ENCODE results near the gene COG7. TPM values are rescaled to one million over a fixed set of nuclear protein-coding genes. Genes with fewer than 3 reads are reported as not detected.
"Not testable (repeated sequence)": the region's sequence is repeated elsewhere in the genome, so short reads cannot be mapped to it uniquely, and the experiment has no call there.

The COG7 gene
- total RNA-seq, 4 donors from 2014 or later: 37.1 to 121 (median 54.6) TPM

GRCh38 chr16:23406024-23406423, 47.0 kb downstream of the COG7 start:
- no peak for TF ChIP-seq POLR2AphosphoS5 (IDR thresholded peaks at IDR 0.05)
- no peak for TF ChIP-seq CTCF (IDR thresholded peaks at IDR 0.05)
- TF ChIP-seq EP300 (IDR thresholded peaks at IDR 0.05; ENCODE audit: low read depth): no peak
- TF ChIP-seq POLR2A (IDR thresholded peaks at IDR 0.05): no peak
- DNase-seq: no peak
- Histone ChIP-seq H3K27ac (no peak overlapping the region), H3K36me3 (peaks cover 0 to 33% (median 14%) of the 10 kb centered on the region in 4 donors), H3K4me3 (no peak overlapping the region), H3K27me3 (no peaks in the 10 kb centered on the region), H3K4me1 (peaks cover 0 to 27% (median 10%) of the 10 kb centered on the region in 4 donors), H3K9me3 (no peaks in the 10 kb centered on the region)
- in situ Hi-C loops (cut with MboI; ENCODE audit: low pct_ligation_motif_present in 1 of 4, low pct_unique_long_range_greater_than_20kb in 1 of 4, low sequenced_read_pairs in 3 of 4) (no loop called here), intact Hi-C loops (cut with DNase I; ENCODE audit: low total_unique reads) (no loop called here)
- WGBS, 2 donors (ENCODE audit: low coverage in 1 of 2): 69% methylated on average over 2 of the region's 2 CpGs; no CpG with 5 or more reads in 1 of the 2 donors

- no peak overlapping the region for H3K4me3 ChIP-seq
- no peaks in the 10 kb centered on the region for H3K27me3 ChIP-seq
- TF ChIP-seq POLR2AphosphoS5 (IDR thresholded peaks at IDR 0.05): no peak
- no peak for TF ChIP-seq CTCF (IDR thresholded peaks at IDR 0.05)
- TF ChIP-seq EP300 (IDR thresholded peaks at IDR 0.05; ENCODE audit: low read depth): no peak
- no peak for TF ChIP-seq POLR2A (IDR thresholded peaks at IDR 0.05)
- in situ Hi-C loops (cut with MboI; ENCODE audit: low pct_ligation_motif_present in 1 of 4, low pct_unique_long_range_greater_than_20kb in 1 of 4, low sequenced_read_pairs in 3 of 4): no loop called here
- H3K27ac ChIP-seq: no peak overlapping the region
- 67 to 86% methylated on average over 1 to 11 of the region's 11 CpGs for WGBS, 2 donors (ENCODE audit: low coverage in 1 of 2)
- intact Hi-C loops (cut with DNase I; ENCODE audit: low total_unique reads): no loop called here
- no peak for DNase-seq
- peaks cover 0 to 18% (median under 1%) of the 10 kb centered on the region in 4 donors for H3K4me1 ChIP-seq
- H3K9me3 ChIP-seq: no peaks in the 10 kb centered on the region
- H3K36me3 ChIP-seq: peaks cover 0 to 43% (median 14%) of the 10 kb centered on the region in 4 donors
These were observed 49.4 kb downstream of the COG7 start for GRCh38 chr16:23403547-23403946.

GRCh38 chr16:23402100-23402499, 50.9 kb downstream of the COG7 start:
- H3K27me3 ChIP-seq: no peaks in the 10 kb centered on the region
- H3K27ac ChIP-seq: no peak overlapping the region
- no peaks in the 10 kb centered on the region for H3K9me3 ChIP-seq
- no peak for DNase-seq
- TF ChIP-seq POLR2A (IDR thresholded peaks at IDR 0.05): no peak
- no peak for TF ChIP-seq POLR2AphosphoS5 (IDR thresholded peaks at IDR 0.05)
- TF ChIP-seq CTCF (IDR thresholded peaks at IDR 0.05): no peak
- TF ChIP-seq EP300 (IDR thresholded peaks at IDR 0.05; ENCODE audit: low read depth): no peak
- intact Hi-C loops (cut with DNase I; ENCODE audit: low total_unique reads): no loop called here
- in situ Hi-C loops (cut with MboI; ENCODE audit: low pct_ligation_motif_present in 1 of 4, low pct_unique_long_range_greater_than_20kb in 1 of 4, low sequenced_read_pairs in 3 of 4): no loop called here
- peaks cover 0 to 16% (median 0%) of the 10 kb centered on the region in 4 donors for H3K4me1 ChIP-seq
- no peak overlapping the region for H3K4me3 ChIP-seq
- H3K36me3 ChIP-seq: peaks cover 0 to 55% (median 18%) of the 10 kb centered on the region in 4 donors
- 93 to 95% methylated on average over 2 of the region's 2 CpGs for WGBS, 2 donors (ENCODE audit: low coverage in 1 of 2)

GRCh38 chr16:23401139-23401538, 51.9 kb downstream of the COG7 start:
- Histone ChIP-seq H3K4me3 (no peak overlapping the region), H3K27ac (no peak overlapping the region), H3K27me3 (no peaks in the 10 kb centered on the region), H3K36me3 (peaks cover 0 to 55% (median 18%) of the 10 kb centered on the region in 4 donors), H3K9me3 (no peaks in the 10 kb centered on the region), H3K4me1 (peaks cover 0 to 16% (median 0%) of the 10 kb centered on the region in 4 donors)
- no peak for DNase-seq
- intact Hi-C loops (cut with DNase I; ENCODE audit: low total_unique reads): no loop called here
- 78 to 92% methylated on average over 3 to 8 of the region's 8 CpGs for WGBS, 2 donors (ENCODE audit: low coverage in 1 of 2)
- in situ Hi-C loops (cut with MboI; ENCODE audit: low pct_ligation_motif_present in 1 of 4, low pct_unique_long_range_greater_than_20kb in 1 of 4, low sequenced_read_pairs in 3 of 4): no loop called here
- no peak for TF ChIP-seq POLR2AphosphoS5 (IDR thresholded peaks at IDR 0.05)
- no peak for TF ChIP-seq CTCF (IDR thresholded peaks at IDR 0.05)
- no peak for TF ChIP-seq POLR2A (IDR thresholded peaks at IDR 0.05)
- TF ChIP-seq EP300 (IDR thresholded peaks at IDR 0.05; ENCODE audit: low read depth): no peak

GRCh38 chr16:23400447-23400846, 52.5 kb downstream of the COG7 start:
- intact Hi-C loops (cut with DNase I; ENCODE audit: low total_unique reads); H3K27me3 ChIP-seq; H3K4me3 ChIP-seq; H3K27ac ChIP-seq; DNase-seq; H3K9me3 ChIP-seq; in situ Hi-C loops (cut with MboI; ENCODE audit: low pct_ligation_motif_present in 1 of 4, low pct_unique_long_range_greater_than_20kb in 1 of 4, low sequenced_read_pairs in 3 of 4): not testable (repeated sequence)
- 73 to 92% methylated on average over 4 to 7 of the region's 7 CpGs for WGBS, 2 donors (ENCODE audit: low coverage in 1 of 2)
- Histone ChIP-seq H3K36me3 (peaks cover 0 to 50% (median 12%) of the 10 kb centered on the region in 4 donors), H3K4me1 (peaks cover 0 to 16% (median 0%) of the 10 kb centered on the region in 4 donors)

Data from transverse colon (tissue), 4 donors.